UCSD-AML1 (cell line): ENCODE data around the gene YLPM1.

Source experiments
- DNase-seq: peaks from one replicate; lab custom pipeline; 2025; ENCODE audit not compliant: unreplicated experiment; lab: John Stamatoyannopoulos, UW

The YLPM1 gene

DNA sequence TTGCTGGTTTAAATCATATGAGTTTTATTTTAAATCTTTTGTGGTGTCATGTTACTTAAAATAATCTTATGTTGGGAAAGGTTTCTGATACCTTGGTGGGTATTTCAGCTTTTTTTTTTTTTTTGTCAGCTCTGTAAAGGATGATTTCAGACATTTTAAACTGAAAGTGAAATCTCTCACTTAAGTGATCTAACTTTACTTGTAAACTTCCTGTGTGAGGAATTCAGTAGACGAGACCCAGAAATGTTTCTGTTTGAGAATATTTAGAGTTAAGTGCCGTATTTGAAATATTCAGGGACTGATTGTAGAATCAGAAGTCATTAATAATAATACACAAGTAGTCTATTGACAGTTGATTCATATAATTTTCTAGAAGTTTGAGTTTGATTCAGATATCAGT is 75.0 kb downstream of the YLPM1 start:
- DNase-seq = no peak

DNA sequence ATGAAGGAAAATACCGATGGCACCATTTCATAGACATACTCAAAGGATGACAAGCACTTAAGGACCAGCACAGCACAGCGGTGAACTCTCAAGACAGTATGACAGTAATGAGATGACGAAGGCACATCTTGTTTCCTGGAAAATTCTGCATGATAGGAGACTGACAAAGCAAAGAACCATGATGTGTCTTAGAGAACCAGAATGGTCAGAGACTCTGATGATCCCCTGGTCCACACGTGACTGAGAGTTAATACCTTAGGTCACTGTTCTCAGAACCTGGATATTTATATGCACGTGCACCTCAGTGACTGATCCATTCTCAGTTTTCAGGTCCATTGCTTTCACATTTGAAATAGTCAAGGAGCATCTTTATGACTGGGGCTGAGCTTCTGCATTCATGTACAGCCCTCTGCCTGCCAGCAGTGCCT is 77.5 kb downstream of the YLPM1 start:
- no peak for DNase-seq

DNA sequence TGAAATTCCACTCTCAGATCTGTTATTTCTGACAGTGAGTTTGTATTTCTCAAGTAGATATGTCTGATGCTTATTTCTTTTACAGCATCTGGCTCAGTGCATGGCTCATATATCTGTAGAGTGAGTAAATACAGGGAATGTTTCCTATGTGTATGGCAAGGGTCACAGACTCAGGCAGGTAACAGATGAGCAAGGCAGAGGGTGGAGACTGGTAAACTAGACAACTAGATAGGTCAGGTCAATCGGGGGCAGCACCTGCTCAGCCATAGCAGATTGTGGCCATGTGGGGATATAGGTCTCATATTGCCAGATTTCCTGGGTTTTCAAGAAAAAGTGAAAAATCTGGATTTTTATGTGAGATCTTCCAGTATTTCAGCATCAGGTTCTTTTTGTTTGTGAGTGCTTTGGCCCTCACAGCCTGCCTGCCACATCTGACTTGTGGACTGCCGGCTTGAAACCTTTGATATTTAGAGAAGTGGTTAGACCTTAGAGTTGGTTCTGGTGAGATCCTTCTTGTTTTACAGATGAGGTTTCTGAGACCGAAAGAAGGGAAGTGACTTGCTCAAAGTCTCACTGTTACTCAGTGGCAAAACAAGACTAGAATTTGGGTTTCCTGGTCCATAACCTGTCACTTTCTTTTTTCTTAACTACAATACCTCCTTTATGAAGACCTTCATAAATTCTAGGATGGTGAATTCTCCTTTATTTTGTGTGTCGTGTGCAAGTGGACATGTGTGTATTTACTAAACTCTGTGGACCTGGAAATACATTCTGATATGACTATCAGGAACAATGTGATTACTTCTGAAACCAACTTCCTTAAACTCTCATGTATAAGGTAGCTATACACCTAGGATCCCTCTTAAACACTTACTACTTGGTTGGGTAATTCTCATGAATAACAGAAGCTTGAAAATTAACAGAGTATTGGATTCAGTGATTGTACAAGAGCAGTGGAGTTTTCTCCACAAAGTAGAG is 78.4 kb downstream of the YLPM1 start:
- DNase-seq = peak; percentile 13

DNA sequence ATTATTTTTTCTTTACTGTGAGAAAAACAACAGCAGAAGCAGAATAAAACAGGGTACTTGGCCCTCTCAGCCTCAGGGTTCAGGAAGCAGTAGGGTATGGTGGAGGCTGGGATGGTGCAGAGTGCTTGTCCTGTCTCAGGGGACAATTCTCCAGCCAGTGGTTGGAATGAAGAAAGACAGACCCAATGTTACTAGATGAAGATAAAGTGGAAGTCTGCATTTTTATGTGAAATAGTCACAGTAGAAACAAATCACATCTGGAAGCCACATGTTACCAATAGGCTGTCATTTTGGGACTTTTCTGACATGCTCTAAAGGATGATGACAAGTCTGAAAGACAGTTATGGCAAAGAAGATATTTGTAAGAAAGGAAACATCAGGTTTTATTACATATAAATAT is 80.5 kb downstream of the YLPM1 start:
- DNase-seq = no peak

DNA sequence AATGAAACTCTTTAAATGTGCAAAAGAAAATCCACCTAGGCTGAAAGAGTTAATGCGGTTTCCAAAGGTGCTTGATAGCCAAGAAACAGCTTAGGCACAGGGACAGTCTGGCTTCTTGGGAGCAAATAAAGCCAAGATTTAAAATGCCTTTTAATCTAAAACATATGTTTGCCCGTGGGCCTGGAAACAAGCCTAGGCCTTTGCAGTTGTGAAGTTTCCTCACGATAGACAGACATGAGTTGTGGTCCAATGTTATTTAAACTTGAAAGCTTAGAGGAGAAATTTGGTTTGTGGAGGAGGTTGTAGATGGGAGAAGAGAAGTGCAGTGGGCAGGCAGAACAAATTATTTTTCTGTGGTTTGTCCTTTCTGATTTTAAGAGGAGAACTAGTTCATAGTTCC is 83.1 kb downstream of the YLPM1 start:
- DNase-seq = no peak

DNA sequence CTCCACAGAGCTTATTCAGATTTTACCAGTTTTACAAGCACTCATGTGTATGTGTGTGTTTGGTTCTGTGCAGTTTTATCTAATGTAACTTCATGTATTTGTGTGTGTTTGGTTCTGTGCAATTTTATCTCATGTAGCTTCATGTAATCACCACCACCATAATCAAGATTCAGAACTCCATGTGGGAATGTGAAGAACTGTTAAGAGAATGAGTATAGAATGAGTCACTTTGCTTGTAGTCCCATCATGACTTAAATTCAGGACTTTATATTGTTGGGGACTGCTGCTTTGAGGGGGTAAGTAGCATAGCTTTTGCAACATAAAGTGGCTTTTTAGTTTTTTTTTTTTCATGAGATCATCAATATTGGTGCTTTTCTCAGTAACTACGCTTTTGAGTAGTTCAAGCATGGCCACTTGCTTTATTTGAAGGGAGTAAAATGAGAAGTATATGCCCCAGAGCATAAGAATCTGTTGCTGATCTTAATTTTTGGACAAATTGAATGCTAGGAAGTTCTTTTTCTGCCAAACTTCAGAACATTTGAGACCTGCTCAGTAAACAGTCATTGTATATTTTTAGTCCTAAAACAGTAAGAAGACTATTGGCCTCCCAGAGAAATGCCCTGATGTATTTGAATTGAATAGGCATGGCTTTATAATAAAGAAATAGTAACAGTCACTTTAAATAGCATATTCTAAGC is 84.0 kb downstream of the YLPM1 start:
- DNase-seq = no peak

DNA sequence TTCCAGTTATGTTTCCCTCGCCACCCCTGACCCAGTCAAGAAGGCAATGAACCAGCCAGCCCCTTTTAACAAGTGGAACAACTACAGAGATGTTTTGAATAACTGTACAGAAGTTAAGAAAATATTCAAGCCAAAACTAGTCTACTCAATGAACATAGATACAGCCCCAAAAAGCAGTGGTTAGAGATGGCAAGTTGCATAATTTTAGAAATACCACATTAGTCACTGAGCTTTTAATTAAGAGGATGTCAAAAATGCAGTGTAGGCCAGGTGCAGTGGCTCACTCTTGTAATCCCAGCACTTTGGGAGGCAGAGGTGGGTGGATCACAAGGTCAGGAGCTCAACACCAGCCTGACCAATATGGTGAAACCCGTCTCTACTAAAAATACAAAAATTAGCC is 85.7 kb downstream of the YLPM1 start:
- DNase-seq = no peak

DNA sequence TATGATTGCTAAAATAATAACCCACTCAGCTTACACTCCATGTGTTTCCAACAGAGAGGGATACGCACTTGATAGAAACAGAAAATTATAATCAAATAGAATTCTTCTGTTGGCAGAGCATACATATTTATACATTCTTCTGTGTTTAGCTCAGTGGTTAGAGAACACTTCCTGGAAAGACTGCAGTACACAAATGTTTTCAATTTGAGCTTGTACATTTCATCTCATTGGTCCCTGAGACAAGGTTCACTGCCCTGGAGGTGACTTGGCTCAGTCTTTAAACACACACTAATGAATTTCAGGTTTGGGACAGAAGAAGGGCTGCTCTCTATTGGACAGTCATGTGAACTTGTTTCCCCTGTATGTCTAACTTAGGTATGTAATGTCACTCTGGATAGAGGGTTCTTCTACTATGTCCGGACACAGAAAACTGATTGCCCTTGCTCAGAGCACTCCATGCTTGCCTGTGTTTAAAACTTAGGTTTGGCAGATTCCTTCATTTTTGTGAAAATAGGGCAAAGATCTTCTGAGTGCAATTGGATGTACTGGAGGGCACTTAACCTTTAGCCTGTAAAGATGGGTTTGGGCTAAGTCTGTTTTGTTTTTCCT is 89.9 kb downstream of the YLPM1 start:
- no peak for DNase-seq

DNA sequence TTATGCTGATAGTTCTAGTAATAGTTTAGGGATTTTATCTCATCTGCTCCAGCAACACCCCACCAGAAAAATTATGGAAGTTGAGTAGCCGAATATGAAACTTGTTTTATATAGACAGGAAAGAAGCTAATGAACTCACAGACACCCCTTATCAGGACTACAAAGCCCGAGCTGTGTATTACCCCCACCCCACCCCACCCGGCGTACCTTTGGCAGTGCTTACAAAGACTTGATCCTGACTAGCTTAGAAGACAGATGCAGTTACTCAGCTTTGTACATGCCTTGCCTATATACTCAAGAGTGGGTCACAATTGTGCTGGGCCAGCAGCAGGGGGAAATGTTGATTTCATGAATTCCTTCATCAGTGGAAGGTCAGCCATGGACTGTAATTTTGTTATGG is 90.5 kb downstream of the YLPM1 start:
- DNase-seq = no peak

DNA sequence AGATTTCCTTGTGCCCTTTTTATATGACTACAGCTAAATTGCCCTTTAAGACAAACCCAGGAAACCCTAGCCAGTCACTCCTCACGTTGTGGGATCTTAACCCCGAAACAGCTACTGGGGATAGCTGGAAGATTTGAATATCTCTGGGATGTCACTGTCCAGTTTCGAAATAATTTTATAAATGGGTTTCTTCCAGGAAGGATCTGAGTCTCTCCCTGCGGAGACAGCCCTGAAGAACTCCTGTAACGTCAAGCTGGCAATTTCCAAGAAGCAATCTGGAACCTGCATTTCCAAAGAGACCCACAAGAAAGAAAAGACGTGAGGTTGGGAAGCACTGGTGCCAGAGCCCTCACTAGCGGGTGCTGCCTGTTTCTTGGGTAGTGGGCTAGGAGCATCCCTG is 91.9 kb downstream of the YLPM1 start:
- no peak for DNase-seq

DNA sequence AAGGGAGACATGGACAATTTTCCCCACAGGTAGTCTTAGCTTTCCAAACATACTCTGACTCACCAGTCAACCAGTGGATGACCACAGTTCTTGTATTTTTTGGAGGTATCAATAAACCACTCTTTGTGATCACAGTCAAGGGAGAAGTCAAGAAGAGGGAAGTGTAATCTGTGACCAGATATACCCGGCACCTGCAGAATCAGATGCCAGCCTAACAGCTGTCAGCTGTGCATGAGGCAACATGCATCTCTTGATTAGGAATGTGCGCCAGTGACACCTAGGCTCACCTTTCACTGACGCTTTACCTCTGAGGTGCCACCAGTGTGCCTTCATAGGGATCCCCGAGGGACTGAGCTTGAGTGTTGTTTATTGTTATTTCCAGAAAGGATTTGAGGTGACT is 92.8 kb downstream of the YLPM1 start:
- no peak for DNase-seq

DNA sequence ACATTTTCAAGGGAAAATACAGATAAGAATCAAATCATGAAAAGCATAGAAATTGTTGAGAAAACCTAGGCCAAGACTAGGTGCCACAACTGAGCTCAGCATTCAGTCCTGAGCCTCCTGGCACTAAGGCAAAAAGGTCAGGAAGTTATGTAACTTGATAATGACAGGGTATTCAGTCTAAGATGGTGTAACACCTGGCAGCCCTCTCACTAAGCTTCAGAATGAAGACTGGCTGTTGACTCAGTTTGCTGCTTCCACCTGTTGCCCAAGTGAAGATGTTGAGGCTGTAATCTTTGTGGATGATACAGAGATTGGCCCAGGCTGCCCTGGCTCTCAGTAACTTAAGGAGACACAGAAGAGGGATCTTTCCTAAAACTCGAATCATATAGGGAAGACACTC is 93.2 kb downstream of the YLPM1 start:
- no peak for DNase-seq

DNA sequence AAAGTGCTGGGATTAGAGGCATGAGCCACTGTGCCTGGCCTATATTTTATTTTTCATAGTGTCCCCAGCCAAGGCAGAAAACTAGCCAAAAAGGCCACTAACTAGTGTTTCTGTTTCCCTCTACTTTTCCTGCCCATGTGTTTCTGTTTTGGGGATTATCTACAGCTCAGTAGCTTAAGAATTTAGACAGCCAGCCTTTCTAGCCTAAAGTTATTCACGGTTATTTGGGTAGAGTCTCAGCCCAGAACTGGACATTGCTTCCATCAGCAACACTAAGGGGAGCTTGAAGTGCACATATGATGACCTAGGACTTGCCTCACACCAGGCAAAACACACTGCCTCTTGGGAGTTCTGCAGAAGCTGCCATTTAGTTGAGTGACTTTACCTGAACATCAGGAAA is 94.9 kb downstream of the YLPM1 start:
- DNase-seq = no peak

DNA sequence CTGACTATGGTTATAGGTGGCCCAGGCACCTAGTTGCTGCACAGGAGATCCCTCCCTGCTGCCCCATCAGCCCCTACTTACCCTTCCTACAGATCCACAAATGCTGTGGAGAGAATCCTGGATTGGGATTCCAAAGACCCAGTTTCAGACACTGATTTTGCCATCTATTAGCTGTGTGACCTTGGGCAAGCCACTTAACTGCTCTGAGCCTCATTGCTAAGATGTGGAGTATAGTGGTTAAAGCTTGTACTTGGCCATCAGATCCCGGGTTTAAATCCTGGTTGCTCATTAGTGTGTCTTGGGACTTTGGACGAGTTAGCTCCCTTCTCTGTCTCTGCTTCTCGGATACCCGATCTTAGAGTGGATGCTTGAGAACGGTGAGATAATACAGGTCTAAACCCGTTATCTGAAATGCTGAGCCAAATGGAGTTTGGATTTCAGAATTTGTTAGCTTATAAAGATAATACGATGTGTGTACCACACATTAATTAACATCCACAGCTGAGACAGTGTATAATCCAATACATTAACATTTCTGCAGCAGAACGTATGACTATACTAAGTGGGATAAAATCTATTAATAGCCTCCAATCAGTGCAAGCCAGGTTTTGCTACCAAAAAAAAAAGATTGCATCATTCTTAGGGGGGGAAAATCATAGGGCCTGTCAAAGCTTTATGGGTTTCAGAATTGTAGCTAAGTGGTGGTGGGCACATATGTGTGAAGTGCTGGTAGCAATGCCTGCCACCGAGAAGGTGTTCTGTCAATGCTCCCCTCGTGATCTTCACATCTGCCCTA is 96.8 kb downstream of the YLPM1 start:
- no peak for DNase-seq

DNA sequence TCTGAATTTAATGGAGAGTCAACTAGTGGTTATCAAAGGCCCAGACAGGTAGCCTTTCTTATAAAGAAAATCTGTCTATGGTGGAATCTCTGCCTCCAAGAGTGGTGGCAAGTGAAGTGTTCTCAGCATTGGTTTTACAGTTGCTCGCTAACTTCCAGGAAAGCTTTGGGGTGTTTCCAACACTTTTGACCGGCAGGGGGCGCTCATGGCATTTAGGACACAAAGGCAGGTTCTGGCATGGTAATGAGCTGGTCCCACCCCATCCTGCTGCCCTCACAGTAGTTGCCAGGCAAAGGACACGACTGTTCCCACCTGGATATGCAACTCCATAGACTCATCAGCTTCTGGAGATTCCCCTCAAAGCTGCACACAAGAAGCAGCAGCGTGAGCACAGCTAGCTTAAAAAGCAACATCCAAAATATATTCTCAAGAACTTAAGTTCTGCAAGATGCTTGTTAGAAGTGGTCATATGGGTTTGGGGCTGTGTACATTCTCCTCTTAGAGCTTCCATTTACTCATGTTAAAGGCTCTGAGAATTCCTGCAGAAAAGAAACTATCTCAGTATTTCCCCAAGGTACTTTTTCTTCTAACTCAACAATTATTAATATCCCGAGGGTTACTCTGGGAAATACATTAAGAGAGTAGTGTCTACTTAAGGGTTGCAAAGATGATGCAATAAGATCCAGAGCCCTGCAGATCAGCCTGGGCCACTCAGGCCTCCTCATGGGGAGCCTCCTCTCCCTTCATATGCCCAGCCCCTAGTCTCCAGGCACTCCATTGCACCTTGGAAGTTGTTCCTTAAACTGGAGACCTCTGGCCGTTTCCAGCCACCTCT is 98.0 kb downstream of the YLPM1 start:
- DNase-seq = peak; percentile 87

DNA sequence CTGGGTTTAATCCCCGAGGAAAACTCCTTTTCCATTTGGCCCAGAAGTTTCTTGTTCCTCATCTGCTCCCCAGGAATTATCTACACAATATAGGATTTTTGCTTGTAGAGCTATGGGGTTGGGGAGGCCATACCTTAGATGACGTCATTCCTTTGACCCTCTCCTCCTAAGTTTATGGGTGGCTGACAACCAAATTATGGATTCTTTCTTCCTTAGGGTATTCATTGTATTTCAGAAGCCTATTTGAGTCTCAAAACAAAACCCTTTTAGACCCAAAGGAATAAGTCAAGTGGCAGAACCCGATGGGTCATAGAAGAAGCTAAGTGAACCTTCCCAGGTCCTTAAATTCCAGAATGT is 98.6 kb downstream of the YLPM1 start:
- no peak for DNase-seq

DNA sequence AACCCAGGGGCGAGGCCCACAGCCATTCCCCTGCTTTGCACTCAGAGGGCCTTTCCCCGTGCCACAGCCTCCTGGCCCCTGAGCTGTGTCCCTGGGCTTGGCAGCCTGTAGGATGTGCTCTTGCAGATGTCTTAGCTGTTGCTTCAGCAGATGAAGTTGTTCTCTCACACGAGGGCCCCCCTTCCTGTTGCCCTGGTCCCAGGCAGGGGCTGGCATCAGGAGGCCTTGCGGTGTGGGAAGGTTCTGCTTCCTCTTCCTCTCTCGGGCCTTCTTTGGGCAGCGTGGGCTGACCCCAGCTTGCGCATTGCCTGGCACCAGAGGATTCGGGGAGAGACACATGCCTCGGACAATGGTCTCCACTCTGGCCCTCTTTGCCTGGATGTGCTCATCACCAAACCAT is 100.2 kb downstream of the YLPM1 start:
- DNase-seq = peak; percentile 60

DNA sequence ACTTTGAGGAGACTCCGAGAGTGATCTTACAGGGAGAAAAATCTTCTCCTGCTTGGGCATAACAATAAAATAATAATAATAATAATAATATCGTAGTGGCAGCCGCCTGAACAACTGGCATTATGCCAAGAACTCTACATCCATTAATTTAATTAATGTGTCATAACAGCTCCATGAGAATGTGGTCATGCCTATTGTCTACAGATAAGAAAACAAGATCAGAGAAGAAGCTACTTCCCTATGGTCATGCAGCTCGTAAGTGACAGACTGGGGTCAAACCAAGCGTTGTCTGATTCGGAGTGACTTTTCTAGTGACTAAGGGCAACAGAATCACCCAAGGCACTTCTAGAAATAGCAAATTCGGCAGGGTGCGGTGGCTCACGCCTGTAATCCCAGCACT is 101.1 kb downstream of the YLPM1 start:
- DNase-seq = no peak

DNA sequence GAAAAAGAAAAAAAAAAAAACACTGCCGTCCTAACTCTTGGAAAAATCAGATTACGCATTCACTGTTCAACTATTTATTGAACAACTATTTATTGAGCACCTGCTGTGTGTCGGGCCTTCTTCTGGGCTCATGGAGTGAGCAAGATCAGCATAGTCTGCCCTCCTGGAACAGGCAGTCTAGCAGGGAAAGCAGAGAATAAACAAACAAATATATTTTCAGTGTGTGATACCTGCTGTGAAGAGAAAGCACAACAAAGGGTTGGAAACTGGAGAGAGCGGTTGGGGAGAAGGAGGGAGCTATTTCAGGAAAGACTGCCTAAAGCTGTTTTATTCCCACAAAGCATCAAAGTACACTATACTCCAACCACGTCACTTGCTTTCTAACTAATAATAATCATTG is 102.0 kb downstream of the YLPM1 start:
- DNase-seq = no peak

DNA sequence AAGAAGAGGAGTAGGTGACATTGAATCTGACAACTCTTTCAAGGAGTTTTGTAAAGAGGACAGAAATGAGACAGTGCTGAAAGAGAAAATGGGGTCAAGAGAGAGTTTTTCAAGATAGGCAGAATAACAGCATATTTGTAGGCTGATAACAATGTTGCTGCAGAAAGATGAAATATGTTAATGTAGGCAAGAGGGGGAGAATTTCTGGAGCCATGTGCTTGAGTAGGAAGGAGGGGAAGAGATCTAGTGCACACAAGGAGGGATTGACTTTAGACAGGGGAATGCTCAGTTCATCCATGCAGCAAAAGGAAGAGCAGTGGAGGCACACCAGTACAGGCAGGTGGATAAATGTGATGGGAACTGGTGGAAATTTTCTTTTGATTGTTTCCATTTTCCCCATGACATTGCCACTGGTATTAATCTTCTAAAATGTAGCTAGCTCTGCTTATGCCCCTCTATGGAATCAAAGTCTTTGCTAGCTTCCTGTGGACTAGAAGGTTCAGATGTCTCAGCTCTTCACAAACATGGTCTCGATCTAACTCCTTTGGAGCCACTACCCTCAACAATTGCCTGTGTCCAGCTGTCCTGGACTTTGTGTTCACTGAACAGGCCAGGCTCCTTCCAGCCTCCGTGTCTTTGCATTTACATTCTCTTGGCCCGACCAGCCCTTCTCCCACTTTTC is 103.7 kb downstream of the YLPM1 start:
- DNase-seq = no peak
